Fibroblast of lung (primary cell): ENCODE data around the gene ZNF692.

Experiments
- EZH2 ChIP-seq: IDR thresholded peaks from 2 replicates; pipeline ENCODE4 v1.5.1; 2012; ENCODE audit warnings: low read length, control low read depth, mild to moderate bottlenecking; ENCODE audit errors: missing control alignments
- TF ChIP-seq, protein P1 (sequence below), 2 donors: IDR thresholded peaks in 1 of 2; conservative IDR thresholded peaks in 1 of 2; 1 replicate in 1 of 2; 2 replicates in 1 of 2; pipeline ENCODE4 v1.5.1; 2011 to 2012; ENCODE audit warnings: low read length in 2 of 2, control low read depth in 1 of 2, inconsistent platforms in 1 of 2, low read depth in 1 of 2, mild to moderate bottlenecking in 1 of 2

DNA sequence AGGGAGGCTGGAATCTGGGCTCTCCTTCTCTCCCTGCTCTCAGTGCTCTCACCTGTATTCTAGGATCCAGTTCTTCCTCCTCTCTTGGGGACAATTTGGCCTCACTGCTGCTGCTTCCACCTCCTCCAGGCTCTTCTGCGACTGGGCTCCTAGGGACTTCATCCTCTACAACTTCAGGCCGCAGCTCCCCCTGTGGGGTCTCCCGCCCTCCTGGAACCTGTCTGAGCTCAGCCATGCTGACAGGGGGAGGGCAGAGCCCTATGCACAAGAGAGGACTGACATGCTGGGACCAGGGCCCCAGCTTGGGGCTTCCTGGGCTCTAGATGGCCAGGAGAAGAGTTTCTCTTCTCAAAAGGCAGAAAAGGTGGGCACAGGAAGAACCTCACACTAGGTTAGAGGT lies 34.2 kb downstream of the ZNF692 start:
- TF ChIP-seq, protein P1, sequence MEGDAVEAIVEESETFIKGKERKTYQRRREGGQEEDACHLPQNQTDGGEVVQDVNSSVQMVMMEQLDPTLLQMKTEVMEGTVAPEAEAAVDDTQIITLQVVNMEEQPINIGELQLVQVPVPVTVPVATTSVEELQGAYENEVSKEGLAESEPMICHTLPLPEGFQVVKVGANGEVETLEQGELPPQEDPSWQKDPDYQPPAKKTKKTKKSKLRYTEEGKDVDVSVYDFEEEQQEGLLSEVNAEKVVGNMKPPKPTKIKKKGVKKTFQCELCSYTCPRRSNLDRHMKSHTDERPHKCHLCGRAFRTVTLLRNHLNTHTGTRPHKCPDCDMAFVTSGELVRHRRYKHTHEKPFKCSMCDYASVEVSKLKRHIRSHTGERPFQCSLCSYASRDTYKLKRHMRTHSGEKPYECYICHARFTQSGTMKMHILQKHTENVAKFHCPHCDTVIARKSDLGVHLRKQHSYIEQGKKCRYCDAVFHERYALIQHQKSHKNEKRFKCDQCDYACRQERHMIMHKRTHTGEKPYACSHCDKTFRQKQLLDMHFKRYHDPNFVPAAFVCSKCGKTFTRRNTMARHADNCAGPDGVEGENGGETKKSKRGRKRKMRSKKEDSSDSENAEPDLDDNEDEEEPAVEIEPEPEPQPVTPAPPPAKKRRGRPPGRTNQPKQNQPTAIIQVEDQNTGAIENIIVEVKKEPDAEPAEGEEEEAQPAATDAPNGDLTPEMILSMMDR (conservative IDR thresholded peaks at IDR 0.05 in 1 of 2, IDR thresholded peaks at IDR 0.05 in 1 of 2; ENCODE audit: low read depth in 1 of 2, low read length in 2 of 2): no peak
- TF ChIP-seq EZH2: no peak
